Medulla oblongata (tissue), 1 donor: ENCODE results near the gene TNP1.

Experiments
- DNase-seq: peaks from one replicate; pipeline ENCODE4 v3.0.0-alpha.2; 2015; ENCODE audit errors: extremely low spot score

Gene TNP1

GRCh38 chr2:216839688-216840087 is 20.2 kb downstream of the TNP1 start:
- DNase-seq: no peak

- peak; percentile 54 for DNase-seq
Measured at GRCh38 chr2:216838151-216838550, 21.7 kb downstream of the TNP1 start.

GRCh38 chr2:216837740-216838139 is 22.1 kb downstream of the TNP1 start:
- DNase-seq: peak; percentile 7

- no peak for DNase-seq
Measured at GRCh38 chr2:216833061-216833460, 26.8 kb downstream of the TNP1 start.

- DNase-seq: no peak
Measured at GRCh38 chr2:216830346-216830745, 29.5 kb downstream of the TNP1 start.

GRCh38 chr2:216829533-216829932 is 30.3 kb downstream of the TNP1 start:
- DNase-seq: peak; percentile 33

GRCh38 chr2:216827073-216827720 is 32.7 kb downstream of the TNP1 start:
- DNase-seq: no peak

GRCh38 chr2:216822470-216822869 is 37.4 kb downstream of the TNP1 start:
- no peak for DNase-seq

GRCh38 chr2:216820709-216821108 is 39.2 kb downstream of the TNP1 start:
- DNase-seq: no peak

- DNase-seq: no peak
Measured at GRCh38 chr2:216819766-216820165, 40.1 kb downstream of the TNP1 start.

- no peak for DNase-seq
Measured at GRCh38 chr2:216819055-216819454, 40.8 kb downstream of the TNP1 start.

GRCh38 chr2:216810399-216811160 is 49.3 kb downstream of the TNP1 start:
- no peak for DNase-seq
